GM23248 (cell line): Measurements from ENCODE around the gene ARHGEF11. TPM values are rescaled to one million over a fixed set of nuclear protein-coding genes. Genes with fewer than 3 reads are reported as not detected.

Source experiments
- DNase-seq: peaks from one replicate; pipeline ENCODE4 v3.0.0-alpha.2; 2015
- H2AFZ ChIP-seq: fragments of 200-600 bp; sonication (generic); 2 replicates; pipeline ENCODE4 v1.6.1; 2016; ENCODE audit warnings: antibody characterized with exemption
- H3F3A ChIP-seq: fragments of 200-600 bp; sonication (generic); 2 replicates; pipeline ENCODE4 v1.6.1; 2016; ENCODE audit warnings: mild to moderate bottlenecking, antibody characterized with exemption, mixed run types; ENCODE audit not compliant: insufficient read depth
- H3K27ac ChIP-seq: fragments of 200-600 bp; sonication (generic); 2 replicates; pipeline ENCODE4 v1.5.1; 2016; ENCODE audit warnings: mild to moderate bottlenecking
- H3K27me3 ChIP-seq: fragments of 200-600 bp; sonication (generic); replicated peaks from 2 replicates; pipeline ENCODE4 v1.6.1; 2016; ENCODE audit warnings: mild to moderate bottlenecking; ENCODE audit not compliant: insufficient read depth
- H3K36me3 ChIP-seq: fragments of 200-600 bp; sonication (generic); 2 replicates; pipeline ENCODE4 v1.6.1; 2016; ENCODE audit warnings: low read depth, mild to moderate bottlenecking
- H3K4me1 ChIP-seq: fragments of 200-600 bp; sonication (generic); 2 replicates; pipeline ENCODE4 v1.6.1; 2016; ENCODE audit warnings: mild to moderate bottlenecking; ENCODE audit not compliant: insufficient read depth
- H3K4me2 ChIP-seq: fragments of 200-600 bp; sonication (generic); one replicate; pipeline ENCODE4 v1.6.1; 2016; ENCODE audit warnings: mild to moderate bottlenecking; ENCODE audit not compliant: unreplicated experiment
- H3K4me3 ChIP-seq: fragments of 200-600 bp; sonication (generic); 2 replicates; pipeline ENCODE4 v1.5.1; 2016; ENCODE audit warnings: mild to moderate bottlenecking
- H3K79me2 ChIP-seq: fragments of 200-600 bp; sonication (generic); 2 replicates; pipeline ENCODE4 v1.6.1; 2016; ENCODE audit warnings: mild to moderate bottlenecking; ENCODE audit not compliant: insufficient read depth
- H3K9ac ChIP-seq: fragments of 200-600 bp; sonication (generic); 2 replicates; pipeline ENCODE4 v1.6.1; 2016; ENCODE audit warnings: mild to moderate bottlenecking
- H3K9me2 ChIP-seq: fragments of 200-600 bp; sonication (generic); 2 replicates; pipeline ENCODE4 v1.6.1; 2016; ENCODE audit warnings: mixed run types, mild to moderate bottlenecking, moderate library complexity; ENCODE audit not compliant: insufficient read depth
- H3K9me3 ChIP-seq: fragments of 200-600 bp; sonication (generic); one replicate; pipeline ENCODE4 v1.6.1; 2017; ENCODE audit warnings: low read depth
- H4K20me1 ChIP-seq: fragments of 200-600 bp; sonication (generic); 2 replicates; pipeline ENCODE4 v1.6.0; 2016; ENCODE audit not compliant: insufficient read depth
- EZH2 ChIP-seq: fragments of 200-600 bp; sonication (generic); IDR thresholded peaks from 2 replicates; pipeline ENCODE4 v1.6.1; 2018; ENCODE audit warnings: antibody characterized with exemption, mild to moderate bottlenecking; ENCODE audit not compliant: insufficient read depth, poor library complexity, severe bottlenecking
- EZH2phosphoT487 ChIP-seq: fragments of 200-600 bp; sonication (generic); IDR thresholded peaks from 2 replicates; pipeline ENCODE4 v1.6.1; 2018; ENCODE audit warnings: antibody characterized with exemption, moderate library complexity, mild to moderate bottlenecking, low read depth; ENCODE audit not compliant: insufficient read depth
- WGBS, 2 experiments: methylation state at CpG; one replicate each; pipeline ENCODE4 v1.1.6; 2015 to 2017; ENCODE audit warnings: low lambda C conversion rate in 2 of 2, low coverage in 1 of 2; ENCODE audit errors: missing lambda C conversion rate in 2 of 2; 5-methylcytosine and 5-hydroxymethylcytosine counted together
- in situ Hi-C: fragments of 300-500 bp; cut with MboI; formaldehyde crosslinking; loops from 2 replicates; pipeline ENCODE4 v1.15.0; 2020
- polyA plus RNA-seq: library from polyadenylated mRNA; unstranded; fragments of >200 nt; fragmentation: Nextera tagmentation; extraction: Ambion mirVana; gene quantifications from 2 replicates; pipeline ENCODE4 v1.2.1, GENCODE V29; 2016
- total RNA-seq: library from RNA; depleted of rRNA; stranded (reverse); fragments of >200 nt; shearing (Covaris generic); gene quantifications from 2 replicates; pipeline ENCODE4 v1.2.3, GENCODE V29; 2014

ARHGEF11 gene
- total and polyA plus RNA-seq, 2 experiments from 2014 or later: 13.3 to 23.0 TPM

DNA sequence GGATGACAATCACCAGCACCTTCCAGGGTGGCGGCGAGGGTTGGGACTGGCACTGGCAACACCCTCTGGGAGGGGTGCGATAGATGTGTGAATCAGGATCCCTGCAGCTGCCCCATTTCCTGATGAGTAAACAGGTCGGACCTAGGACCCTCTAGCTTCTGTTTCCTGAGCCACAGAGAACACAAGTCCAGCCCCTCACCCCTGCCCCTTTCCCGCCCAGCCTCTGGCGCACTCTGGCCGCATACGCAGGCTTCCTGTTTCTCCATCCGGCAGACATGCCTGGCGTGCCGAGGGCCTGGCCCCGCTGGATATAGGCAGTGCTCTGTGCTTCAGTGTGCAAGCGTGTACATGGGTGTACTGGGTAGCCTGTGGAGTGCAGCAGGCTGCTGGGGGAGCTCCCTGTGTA, 147.4 kb downstream of the ARHGEF11 start:
- Histone ChIP-seq H3K79me2 (no peaks in the 10 kb centered on the region), H3K27ac (no peak overlapping the region), H2AFZ (no peak overlapping the region), H3K9me3 (no peaks in the 10 kb centered on the region), H3K36me3 (no peaks in the 10 kb centered on the region), H3K27me3 (no peaks in the 10 kb centered on the region), H3K9me2 (no peaks in the 10 kb centered on the region), H3F3A (peaks cover 19% of the 10 kb centered on the region), H3K4me2 (no peak overlapping the region), H4K20me1 (no peaks in the 10 kb centered on the region), H3K4me3 (no peak overlapping the region), H3K4me1 (peaks cover 52% of the 10 kb centered on the region), H3K9ac (no peak overlapping the region)
- TF ChIP-seq EZH2phosphoT487 (no peak), EZH2 (no peak)
- in situ Hi-C loops: no loop called here
- no peak for DNase-seq
- 86 to 90% methylated on average over 13 of the region's 13 CpGs for WGBS, 2 experiments

DNA sequence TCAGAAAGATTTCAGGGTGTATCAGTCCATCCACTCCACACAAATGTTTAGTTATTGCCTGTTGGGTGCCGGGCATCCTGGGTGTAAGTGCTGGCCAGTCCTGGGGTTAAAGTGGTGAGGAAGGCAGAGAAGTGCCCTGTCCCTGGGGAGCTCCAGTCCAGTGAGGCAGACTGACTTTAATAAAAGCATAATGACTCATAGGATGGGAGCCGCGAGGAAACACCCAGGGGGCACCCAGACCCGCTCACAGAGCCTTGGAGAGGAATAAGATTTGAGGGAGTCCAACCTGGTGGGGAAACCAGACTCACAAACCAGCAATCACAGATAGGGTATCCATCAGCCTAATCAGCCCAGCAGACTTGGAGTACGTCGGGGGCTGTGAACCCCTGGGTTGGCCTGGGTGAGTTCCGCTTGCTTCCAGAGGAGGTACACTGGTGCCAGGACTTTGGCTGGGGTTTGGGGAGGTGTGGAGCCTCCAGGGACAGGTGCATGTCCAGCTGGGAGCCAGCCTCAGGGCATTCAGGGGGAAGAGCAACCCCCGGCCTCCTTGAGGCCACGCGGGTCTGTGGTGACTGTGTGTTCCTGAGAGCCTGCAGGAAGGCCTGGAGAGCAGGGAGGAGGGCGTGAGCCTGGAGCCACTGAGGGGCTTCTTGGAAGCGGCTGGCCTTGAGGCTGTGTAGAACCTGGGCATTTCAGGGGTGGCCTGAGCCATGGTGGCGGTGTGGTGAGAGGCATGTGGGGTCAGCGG, 148.3 kb downstream of the ARHGEF11 start:
- Histone ChIP-seq H3K9me2 (no peaks in the 10 kb centered on the region), H3K4me1 (peaks cover 43% of the 10 kb centered on the region), H4K20me1 (no peaks in the 10 kb centered on the region), H3K9ac (peak overlapping the region; percentile 72), H3K4me2 (peak overlapping the region; percentile 86), H3K4me3 (peak overlapping the region; percentile 54), H3K27ac (peak overlapping the region; percentile 95), H3K79me2 (no peaks in the 10 kb centered on the region), H3F3A (peaks cover 19% of the 10 kb centered on the region), H3K27me3 (no peaks in the 10 kb centered on the region), H3K9me3 (no peaks in the 10 kb centered on the region), H2AFZ (no peak overlapping the region), H3K36me3 (no peaks in the 10 kb centered on the region)
- WGBS, 2 experiments: 66 to 71% methylated on average over 14 of the region's 14 CpGs
- TF ChIP-seq EZH2phosphoT487: no peak
- TF ChIP-seq EZH2: no peak
- in situ Hi-C loops: no loop called here
- peak; percentile 91 for DNase-seq

DNA sequence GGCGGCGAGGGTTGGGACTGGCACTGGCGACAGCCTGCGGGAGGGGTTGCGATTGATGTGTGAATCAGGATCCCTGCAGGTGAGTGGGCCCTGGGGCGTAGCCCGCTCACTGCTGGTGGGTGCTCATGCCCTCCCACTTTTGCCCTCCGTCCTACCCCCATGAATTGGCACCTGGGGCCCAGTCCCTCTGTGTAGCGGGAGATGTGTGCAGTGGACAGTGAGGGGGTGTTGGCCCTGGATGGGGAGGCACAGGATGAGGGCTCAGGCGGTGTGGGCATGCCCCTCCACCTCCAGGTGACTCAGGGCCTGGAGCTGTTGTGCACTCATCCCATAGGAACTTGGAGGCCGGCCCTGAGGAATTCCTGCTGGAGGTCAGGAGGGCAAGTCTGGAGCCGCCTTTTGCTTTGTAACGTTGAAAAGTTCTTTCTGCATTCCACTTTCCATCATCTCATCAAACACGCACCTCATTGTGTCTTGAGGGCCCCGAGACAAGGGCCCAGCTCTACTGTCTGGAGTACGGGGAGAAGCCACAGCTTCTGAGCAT, 149.0 kb downstream of the ARHGEF11 start:
- peak; percentile 97 for DNase-seq
- Histone ChIP-seq H3K79me2 (no peaks in the 10 kb centered on the region), H3K9me3 (no peaks in the 10 kb centered on the region), H3K9me2 (no peaks in the 10 kb centered on the region), H3K27ac (peak overlapping the region; percentile 95), H3F3A (peaks cover 21% of the 10 kb centered on the region), H3K9ac (peak overlapping the region; percentile 72), H4K20me1 (no peaks in the 10 kb centered on the region), H3K27me3 (no peaks in the 10 kb centered on the region), H3K4me2 (peak overlapping the region; percentile 86), H3K4me3 (peak overlapping the region; percentile 54), H2AFZ (no peak overlapping the region), H3K36me3 (no peaks in the 10 kb centered on the region), H3K4me1 (peaks cover 39% of the 10 kb centered on the region)
- 46 to 52% methylated on average over 15 to 16 of the region's 16 CpGs for WGBS, 2 experiments
- in situ Hi-C loops: no loop called here
- TF ChIP-seq EZH2: no peak
- no peak for TF ChIP-seq EZH2phosphoT487

DNA sequence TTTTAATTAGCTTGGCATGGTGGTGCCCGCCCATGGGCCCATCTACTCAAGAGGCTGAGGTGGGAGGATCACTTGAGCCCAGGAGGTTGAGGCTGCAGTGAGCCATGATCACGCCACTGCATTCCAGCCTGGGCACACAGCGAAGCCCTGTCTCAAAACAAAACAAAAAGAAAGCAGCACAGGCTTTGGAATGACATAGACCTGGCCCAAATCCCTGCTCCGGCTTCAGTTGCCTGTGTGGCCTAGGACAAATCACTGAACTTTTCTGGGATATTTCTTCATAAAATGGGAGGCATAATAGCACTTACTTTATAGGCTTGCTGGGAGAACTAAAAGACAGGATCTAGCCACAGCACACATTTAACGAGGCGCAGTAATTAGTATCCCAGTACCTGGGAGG, 149.6 kb downstream of the ARHGEF11 start:
- H3K9me2 ChIP-seq: no peaks in the 10 kb centered on the region
- H3K4me2 ChIP-seq: no peak overlapping the region
- H3K4me1 ChIP-seq: peaks cover 35% of the 10 kb centered on the region
- 96 to 99% methylated on average over 6 of the region's 6 CpGs for WGBS, 2 experiments
- H3K9ac ChIP-seq: no peak overlapping the region
- TF ChIP-seq EZH2 (no peak), EZH2phosphoT487 (no peak)
- no peak overlapping the region for H3K4me3 ChIP-seq
- H3F3A ChIP-seq: peaks cover 25% of the 10 kb centered on the region
- H3K27ac ChIP-seq: no peak overlapping the region
- no peaks in the 10 kb centered on the region for H3K36me3 ChIP-seq
- H2AFZ ChIP-seq: no peak overlapping the region
- H3K79me2 ChIP-seq: no peaks in the 10 kb centered on the region
- no peaks in the 10 kb centered on the region for H3K9me3 ChIP-seq
- H3K27me3 ChIP-seq: no peaks in the 10 kb centered on the region
- no peak for DNase-seq
- in situ Hi-C loops: no loop called here
- no peaks in the 10 kb centered on the region for H4K20me1 ChIP-seq
